Measurements from ENCODE around the gene NCBP2L.

DNA sequence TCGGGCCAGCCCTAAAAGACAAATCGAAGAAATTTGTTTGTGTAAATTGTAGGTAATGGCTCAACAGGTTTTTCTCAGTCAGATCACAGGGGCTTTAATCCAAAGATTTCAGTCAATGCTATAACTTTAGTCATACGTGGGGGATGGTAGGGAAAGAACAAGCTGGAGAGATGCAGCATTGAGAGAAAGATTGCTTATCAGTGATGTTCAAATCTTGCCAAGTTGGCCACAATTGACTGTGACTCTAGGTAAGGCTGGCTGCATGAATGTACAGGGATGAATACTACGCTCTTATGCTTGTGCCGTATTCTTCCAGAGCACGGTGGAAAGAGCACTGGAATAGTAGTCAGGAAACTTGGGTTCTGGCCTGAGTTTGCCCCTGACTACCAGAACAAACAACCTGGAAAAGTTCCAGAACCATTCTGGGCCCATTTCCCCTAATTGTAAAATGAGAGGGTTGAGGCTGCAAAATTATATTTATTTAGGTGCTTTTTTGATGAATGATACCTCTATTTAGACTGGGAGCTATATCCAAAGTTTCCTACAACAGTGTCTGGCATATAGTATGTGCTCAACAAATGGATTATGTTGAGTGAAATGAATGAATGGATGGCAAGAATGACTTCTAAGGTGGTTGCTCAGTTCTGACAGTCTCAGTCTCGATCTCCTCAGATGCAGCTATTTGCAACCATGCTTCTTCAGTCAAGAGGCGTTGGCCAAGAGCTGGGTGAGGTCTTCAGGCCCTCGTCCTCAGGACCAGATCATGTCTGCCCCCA, 46.4 kb upstream of the NCBP2L start:
- no peak for TF ChIP-seq CTCF (IDR thresholded peaks at IDR 0.05)
- TF ChIP-seq POLR2A (IDR thresholded peaks at IDR 0.05) = no peak

All from testis (tissue), 2 donors.